Stimulated activated CD4-positive, alpha-beta T cell treated with anti-CD3 and anti-CD28 coated beads, Interleukin-12 subunit alpha, Interleukin-12 subunit beta, amount 100 ng/mL, for 48 hours (primary cell): ENCODE measurements around the gene TMEM150A.
"Not testable (repeated sequence)": the region's sequence is repeated elsewhere in the genome, so short reads cannot be mapped to it uniquely, and the experiment has no call there.

Experiments
- DNase-seq, 3 donors: peaks; one replicate each; pipeline ENCODE4 v3.0.0-alpha.2; 2020; ENCODE audit warnings: low read depth in 2 of 3, low spot score in 1 of 3

Gene TMEM150A

GRCh38 chr2:85577386-85578242 is 24.9 kb downstream of the TMEM150A start, which contains the start of gene VAMP8:
TSS of gene VAMP8 (plus strand) at chr2:85577586. CDS start at chr2:85577647, 61 bp downstream.
- peak in 2 of 3 donors; percentile 49 to 56 for DNase-seq

- no peak for DNase-seq
Measured at GRCh38 chr2:85577063-85577385, 25.5 kb downstream of the TMEM150A start.

- DNase-seq = no peak
Measured at GRCh38 chr2:85575739-85576138, 26.8 kb downstream of the TMEM150A start.

- no peak for DNase-seq
Measured at GRCh38 chr2:85566265-85566664, 36.2 kb downstream of the TMEM150A start.

- no peak for DNase-seq
Measured at GRCh38 chr2:85564144-85564563, 38.3 kb downstream of the TMEM150A start.

GRCh38 chr2:85561280-85562212 is 41.0 kb downstream of the TMEM150A start, which contains the start of gene GGCX:
TSS of gene GGCX (minus strand) at chr2:85561493. CDS start at chr2:85561428, 65 bp downstream.
- DNase-seq = peak; percentile 89 to 94 (median 93)

- no peak for DNase-seq
Measured at GRCh38 chr2:85560812-85561279, 41.7 kb downstream of the TMEM150A start.

GRCh38 chr2:85560403-85560726 is 42.1 kb downstream of the TMEM150A start:
- not testable (repeated sequence) for DNase-seq

- DNase-seq = no peak
Measured at GRCh38 chr2:85558160-85558559, 44.3 kb downstream of the TMEM150A start.

GRCh38 chr2:85557130-85557529 is 45.4 kb downstream of the TMEM150A start:
- DNase-seq = no peak

GRCh38 chr2:85554980-85555612 is 47.4 kb downstream of the TMEM150A start:
- DNase-seq = no peak

- DNase-seq = no peak
Measured at GRCh38 chr2:85553184-85553583, 49.3 kb downstream of the TMEM150A start.

GRCh38 chr2:85551698-85552678 is 50.5 kb downstream of the TMEM150A start:
- DNase-seq = peak; percentile 71 to 94 (median 80)

GRCh38 chr2:85550486-85550885 is 52.0 kb downstream of the TMEM150A start:
- DNase-seq = no peak

- no peak for DNase-seq
Measured at GRCh38 chr2:85549826-85550225, 52.7 kb downstream of the TMEM150A start.

- DNase-seq = no peak
Measured at GRCh38 chr2:85549095-85549494, 53.4 kb downstream of the TMEM150A start.

- DNase-seq = no peak
Measured at GRCh38 chr2:85548608-85548900, 53.9 kb downstream of the TMEM150A start.
